CD4-positive, alpha-beta T cell (primary cell): Measurements from ENCODE around the gene CDH22. TPM values are rescaled to one million over a fixed set of nuclear protein-coding genes. Genes with fewer than 3 reads are reported as not detected.

Experiments used
- ATAC-seq: fragments of 200-7000 bp; cut with Tn5 transposase; one replicate; pipeline ENCODE4 v1.10.0; 2022; ENCODE audit warnings: mild to moderate bottlenecking; ENCODE audit not compliant: poor library complexity
- CTCF ChIA-PET: fragments of 350-600 bp; sonication (Branson Sonifier 250); formaldehyde crosslinking; loops from one replicate; lab custom pipeline; 2021; ENCODE audit warnings: antibody characterized with exemption, inconsistent platforms; lab: Charles Lee
- POLR2A ChIA-PET: fragments of 350-600 bp; sonication (Branson Sonifier 250); formaldehyde crosslinking; loops from one replicate; lab custom pipeline; 2021; ENCODE audit warnings: antibody characterized with exemption, inconsistent platforms; lab: Charles Lee
- DNase-seq, 14 experiments: peaks; one replicate each; pipeline ENCODE4 v3.0.0-alpha.2; 2013 to 2020; ENCODE audit warnings: mixed read lengths in 2 of 14
- H3K27ac ChIP-seq, 2 donors: one replicate each; pipeline versions ENCODE4 v1.5.1 to v1.7.0; 2013; ENCODE audit warnings: low read length in 2 of 2, low read depth in 1 of 2, mild to moderate bottlenecking in 1 of 2
- H3K27me3 ChIP-seq, 2 experiments: 1 replicate in 1 of 2; 2 replicates in 1 of 2; pipeline versions ENCODE4 v1.6.1 to v1.7.0; 2013; ENCODE audit warnings: low read length in 2 of 2, control low read depth in 1 of 2, mild to moderate bottlenecking in 1 of 2, moderate library complexity in 1 of 2; ENCODE audit not compliant: insufficient read depth in 2 of 2, control insufficient read depth in 1 of 2
- H3K36me3 ChIP-seq: one replicate; pipeline ENCODE4 v1.6.1; 2013; ENCODE audit warnings: low read length, control low read depth; ENCODE audit not compliant: insufficient read depth
- H3K4me1 ChIP-seq: one replicate; pipeline ENCODE4 v1.6.1; 2013; ENCODE audit warnings: low read length, control low read depth; ENCODE audit not compliant: insufficient read depth
- H3K4me3 ChIP-seq: one replicate; pipeline ENCODE4 v1.5.1; 2013; ENCODE audit warnings: mild to moderate bottlenecking, low read length, moderate library complexity
- H3K9me3 ChIP-seq, 2 experiments: 1 replicate in 1 of 2; 2 replicates in 1 of 2; pipeline versions ENCODE4 v1.6.1 to v1.7.0; 2013; ENCODE audit warnings: low read length in 2 of 2, mild to moderate bottlenecking in 2 of 2, control low read depth in 1 of 2, moderate library complexity in 1 of 2; ENCODE audit not compliant: control insufficient read depth in 1 of 2, insufficient read depth in 1 of 2
- H3K27ac Mint-ChIP-seq: one replicate; pipeline ENCODE4 v1.8.0; 2020; ENCODE audit warnings: mixed read lengths
- H3K27me3 Mint-ChIP-seq: one replicate; pipeline ENCODE4 v1.8.0; 2021; ENCODE audit warnings: mixed read lengths
- H3K36me3 Mint-ChIP-seq: one replicate; pipeline ENCODE4 v1.8.0; 2021; ENCODE audit warnings: low read depth, mixed read lengths
- H3K4me1 Mint-ChIP-seq: one replicate; pipeline ENCODE4 v1.8.0; 2021; ENCODE audit warnings: low read depth, mixed read lengths
- H3K4me3 Mint-ChIP-seq: one replicate; pipeline ENCODE4 v1.8.0; 2020; ENCODE audit warnings: mild to moderate bottlenecking, mixed read lengths
- H3K9me3 Mint-ChIP-seq: one replicate; pipeline ENCODE4 v1.8.0; 2020; ENCODE audit warnings: mixed read lengths
- intact Hi-C, 2 experiments: fragments of 100-400 bp; cut with DNase I in 1 of 2; cut with micrococcal nuclease in 1 of 2; formaldehyde crosslinking; loops; one replicate each; pipeline versions ENCODE4 v1.15.1 to v1.9.0; 2023 to 2025; cut with DNase I, micrococcal nuclease
- total RNA-seq, 174 experiments: library from RNA in 2 of 174; stranded (reverse) in 2 of 174; gene quantifications; one replicate each; pipeline ENCODE4 v1.2.3 and lab custom pipeline; 2021 to 2026
- TF ChIP-seq, protein P1 (sequence below): fragments of 200-600 bp; IDR thresholded peaks from one replicate; pipeline ENCODE4 v1.8.0; 2022; ENCODE audit warnings: antibody characterized with exemption, mild to moderate bottlenecking

The CDH22 gene
- total RNA-seq, 2 experiments from 2014 or later: not detected

DNA sequence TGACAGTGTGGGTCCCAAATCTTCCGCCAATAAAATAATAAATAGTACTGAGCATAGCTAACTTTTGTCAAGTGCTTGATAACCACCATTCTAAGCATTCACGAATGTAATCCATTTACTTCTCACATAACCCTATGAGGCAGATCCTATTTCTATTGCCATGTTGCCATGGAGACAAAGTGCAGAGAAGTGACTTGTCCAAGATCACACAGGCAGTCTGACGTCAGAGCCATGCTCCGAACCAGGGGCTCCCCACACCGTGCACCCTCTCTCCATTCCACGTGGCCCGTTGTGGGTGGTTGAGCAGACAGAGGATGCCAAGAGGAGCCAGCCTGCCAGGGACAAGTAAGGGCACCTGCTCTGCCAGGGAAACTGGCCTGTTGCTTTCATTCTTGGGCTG is 38.9 kb downstream of the CDH22 start:
- DNase-seq: no peak
- H3K9me3 Mint-ChIP-seq: peaks cover 8% of the 10 kb centered on the region
- intact Hi-C loops: no loop called here
- no peak overlapping the region for H3K4me3 ChIP-seq
- peaks cover 0 to 12% of the 10 kb centered on the region in 2 experiments for H3K9me3 ChIP-seq
- CTCF ChIA-PET: no interaction called here
- no peak overlapping the region for H3K4me3 Mint-ChIP-seq
- POLR2A ChIA-PET: no interaction called here
- TF ChIP-seq, protein P1, sequence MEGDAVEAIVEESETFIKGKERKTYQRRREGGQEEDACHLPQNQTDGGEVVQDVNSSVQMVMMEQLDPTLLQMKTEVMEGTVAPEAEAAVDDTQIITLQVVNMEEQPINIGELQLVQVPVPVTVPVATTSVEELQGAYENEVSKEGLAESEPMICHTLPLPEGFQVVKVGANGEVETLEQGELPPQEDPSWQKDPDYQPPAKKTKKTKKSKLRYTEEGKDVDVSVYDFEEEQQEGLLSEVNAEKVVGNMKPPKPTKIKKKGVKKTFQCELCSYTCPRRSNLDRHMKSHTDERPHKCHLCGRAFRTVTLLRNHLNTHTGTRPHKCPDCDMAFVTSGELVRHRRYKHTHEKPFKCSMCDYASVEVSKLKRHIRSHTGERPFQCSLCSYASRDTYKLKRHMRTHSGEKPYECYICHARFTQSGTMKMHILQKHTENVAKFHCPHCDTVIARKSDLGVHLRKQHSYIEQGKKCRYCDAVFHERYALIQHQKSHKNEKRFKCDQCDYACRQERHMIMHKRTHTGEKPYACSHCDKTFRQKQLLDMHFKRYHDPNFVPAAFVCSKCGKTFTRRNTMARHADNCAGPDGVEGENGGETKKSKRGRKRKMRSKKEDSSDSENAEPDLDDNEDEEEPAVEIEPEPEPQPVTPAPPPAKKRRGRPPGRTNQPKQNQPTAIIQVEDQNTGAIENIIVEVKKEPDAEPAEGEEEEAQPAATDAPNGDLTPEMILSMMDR: no peak
- no peaks in the 10 kb centered on the region for H3K36me3 ChIP-seq
- H3K36me3 Mint-ChIP-seq: no peaks in the 10 kb centered on the region
- H3K4me1 ChIP-seq: no peaks in the 10 kb centered on the region
- peaks cover 24 to 31% of the 10 kb centered on the region in 2 experiments for H3K27me3 ChIP-seq
- no peak overlapping the region for H3K27ac Mint-ChIP-seq
- H3K27ac ChIP-seq: no peak overlapping the region
- peaks cover 77% of the 10 kb centered on the region for H3K27me3 Mint-ChIP-seq
- H3K4me1 Mint-ChIP-seq: no peaks in the 10 kb centered on the region
- no peak for ATAC-seq

- Histone ChIP-seq H3K27ac (no peak overlapping the region), H3K4me1 (no peaks in the 10 kb centered on the region), H3K9me3 (peaks cover 0 to 11% of the 10 kb centered on the region in 2 experiments), H3K36me3 (no peaks in the 10 kb centered on the region), H3K27me3 (peaks cover 24 to 31% of the 10 kb centered on the region in 2 experiments), H3K4me3 (no peak overlapping the region)
- ChIA-PET CTCF (no interaction called here), POLR2A (no interaction called here)
- TF ChIP-seq, protein P1: no peak
- ATAC-seq (no peak), DNase-seq (no peak)
- Mint-ChIP-seq H3K4me1 (no peaks in the 10 kb centered on the region), H3K27ac (no peak overlapping the region), H3K27me3 (peaks cover 80% of the 10 kb centered on the region), H3K4me3 (no peak overlapping the region), H3K9me3 (peaks cover 7% of the 10 kb centered on the region), H3K36me3 (no peaks in the 10 kb centered on the region)
- intact Hi-C loops: no loop called here
These were observed 39.6 kb downstream of the CDH22 start for GRCh38 chr20:46268662-46269061.

GRCh38 chr20:46268131-46268614 is 40.1 kb downstream of the CDH22 start:
- peaks cover 81% of the 10 kb centered on the region for H3K27me3 Mint-ChIP-seq
- intact Hi-C loops: no loop called here

More at GRCh38 chr20:46268131-46268614, 40.1 kb downstream of the CDH22 start:
- Histone ChIP-seq H3K36me3 (no peaks in the 10 kb centered on the region), H3K4me3 (no peak overlapping the region), H3K27ac (no peak overlapping the region), H3K4me1 (no peaks in the 10 kb centered on the region), H3K27me3 (peaks cover 22 to 31% of the 10 kb centered on the region in 2 experiments), H3K9me3 (peaks cover 0 to 6% of the 10 kb centered on the region in 2 experiments)
- no peak for ATAC-seq
- peaks cover 3% of the 10 kb centered on the region for H3K9me3 Mint-ChIP-seq
- H3K36me3 Mint-ChIP-seq: no peaks in the 10 kb centered on the region
- DNase-seq: no peak
- no peak overlapping the region for H3K27ac Mint-ChIP-seq
- H3K4me3 Mint-ChIP-seq: no peak overlapping the region
- TF ChIP-seq, protein P1: no peak
- H3K4me1 Mint-ChIP-seq: no peaks in the 10 kb centered on the region
- POLR2A ChIA-PET: no interaction called here
- CTCF ChIA-PET: no interaction called here
